Omental fat pad (tissue), 4 donors: ENCODE results near the gene BAHCC1. TPM values are rescaled to one million over a fixed set of nuclear protein-coding genes. Genes with fewer than 3 reads are reported as not detected.

ENCODE experiments used
- ATAC-seq: fragments of 150-250 bp; one replicate; pipeline ENCODE4 v1.9.1; 2016; ENCODE audit warnings: mild to moderate bottlenecking, moderate library complexity; ENCODE audit not compliant: low FRiP score
- DNase-seq: peaks from one replicate; pipeline ENCODE4 v3.0.0-alpha.2; 2019; ENCODE audit warnings: low spot score
- total RNA-seq, 4 donors: library from RNA; depleted of rRNA; stranded (reverse); fragments of >200 nt; gene quantifications; one replicate each; pipeline ENCODE4 v1.1.0, GENCODE V29; 2016
- TF ChIP-seq, protein P1 (sequence below), 3 donors: fragments of 450-650 bp; IDR thresholded peaks; one replicate each; pipeline ENCODE4 v1.5.1; 2016 to 2017; ENCODE audit warnings: antibody characterized with exemption in 3 of 3, mild to moderate bottlenecking in 3 of 3, moderate library complexity in 2 of 3

Gene BAHCC1
- total RNA-seq, 4 donors from 2014 or later, result 4.8 to 20.8 (median 7.1) TPM

DNA sequence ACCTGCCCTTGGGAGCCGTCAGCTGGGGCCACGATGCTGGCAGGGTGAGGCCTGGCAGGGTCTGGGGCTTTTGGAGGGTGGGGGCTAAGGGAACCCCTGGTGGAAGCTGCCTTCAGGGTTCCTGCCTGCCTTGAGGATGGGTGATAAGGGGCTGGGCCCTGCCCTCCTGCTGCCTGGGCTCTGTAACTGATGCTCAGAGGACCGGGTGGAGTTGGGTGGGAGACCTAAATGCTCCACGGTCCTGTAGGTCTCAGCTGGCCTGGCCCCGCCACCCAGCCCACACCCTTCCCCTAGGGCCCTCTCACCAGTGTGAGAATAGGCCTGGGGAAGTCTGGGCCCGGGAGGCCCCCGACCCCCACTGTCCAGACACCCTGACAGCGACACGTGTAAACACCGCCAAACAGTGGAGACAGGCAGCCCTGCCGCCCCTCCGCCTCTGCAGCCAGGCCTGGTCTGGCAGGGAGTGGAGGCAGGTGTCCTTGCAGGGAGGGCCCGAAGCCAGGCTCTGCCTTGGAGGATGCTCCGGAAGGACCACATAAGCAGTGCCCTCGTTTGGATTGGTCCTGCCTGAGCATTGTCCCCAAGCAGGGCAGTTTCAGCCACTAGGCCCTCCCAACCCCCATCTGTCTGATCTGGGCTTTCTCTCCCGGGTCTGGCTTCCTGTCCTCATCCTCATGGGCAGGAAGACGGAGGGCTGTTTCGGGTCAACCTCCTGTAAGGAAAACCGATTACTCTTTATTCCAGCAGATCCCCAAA lies 6.5 kb upstream of the BAHCC1 start:
- no peak for ATAC-seq
- DNase-seq, result no peak
- TF ChIP-seq, protein P1, sequence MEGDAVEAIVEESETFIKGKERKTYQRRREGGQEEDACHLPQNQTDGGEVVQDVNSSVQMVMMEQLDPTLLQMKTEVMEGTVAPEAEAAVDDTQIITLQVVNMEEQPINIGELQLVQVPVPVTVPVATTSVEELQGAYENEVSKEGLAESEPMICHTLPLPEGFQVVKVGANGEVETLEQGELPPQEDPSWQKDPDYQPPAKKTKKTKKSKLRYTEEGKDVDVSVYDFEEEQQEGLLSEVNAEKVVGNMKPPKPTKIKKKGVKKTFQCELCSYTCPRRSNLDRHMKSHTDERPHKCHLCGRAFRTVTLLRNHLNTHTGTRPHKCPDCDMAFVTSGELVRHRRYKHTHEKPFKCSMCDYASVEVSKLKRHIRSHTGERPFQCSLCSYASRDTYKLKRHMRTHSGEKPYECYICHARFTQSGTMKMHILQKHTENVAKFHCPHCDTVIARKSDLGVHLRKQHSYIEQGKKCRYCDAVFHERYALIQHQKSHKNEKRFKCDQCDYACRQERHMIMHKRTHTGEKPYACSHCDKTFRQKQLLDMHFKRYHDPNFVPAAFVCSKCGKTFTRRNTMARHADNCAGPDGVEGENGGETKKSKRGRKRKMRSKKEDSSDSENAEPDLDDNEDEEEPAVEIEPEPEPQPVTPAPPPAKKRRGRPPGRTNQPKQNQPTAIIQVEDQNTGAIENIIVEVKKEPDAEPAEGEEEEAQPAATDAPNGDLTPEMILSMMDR (IDR thresholded peaks at IDR 0.05), result no peak

GRCh38 chr17:81389585-81389984 lies 5.7 kb upstream of the BAHCC1 start:
- ATAC-seq, result no peak
- TF ChIP-seq, protein P1 (IDR thresholded peaks at IDR 0.05), result no peak
- DNase-seq, result no peak

DNA sequence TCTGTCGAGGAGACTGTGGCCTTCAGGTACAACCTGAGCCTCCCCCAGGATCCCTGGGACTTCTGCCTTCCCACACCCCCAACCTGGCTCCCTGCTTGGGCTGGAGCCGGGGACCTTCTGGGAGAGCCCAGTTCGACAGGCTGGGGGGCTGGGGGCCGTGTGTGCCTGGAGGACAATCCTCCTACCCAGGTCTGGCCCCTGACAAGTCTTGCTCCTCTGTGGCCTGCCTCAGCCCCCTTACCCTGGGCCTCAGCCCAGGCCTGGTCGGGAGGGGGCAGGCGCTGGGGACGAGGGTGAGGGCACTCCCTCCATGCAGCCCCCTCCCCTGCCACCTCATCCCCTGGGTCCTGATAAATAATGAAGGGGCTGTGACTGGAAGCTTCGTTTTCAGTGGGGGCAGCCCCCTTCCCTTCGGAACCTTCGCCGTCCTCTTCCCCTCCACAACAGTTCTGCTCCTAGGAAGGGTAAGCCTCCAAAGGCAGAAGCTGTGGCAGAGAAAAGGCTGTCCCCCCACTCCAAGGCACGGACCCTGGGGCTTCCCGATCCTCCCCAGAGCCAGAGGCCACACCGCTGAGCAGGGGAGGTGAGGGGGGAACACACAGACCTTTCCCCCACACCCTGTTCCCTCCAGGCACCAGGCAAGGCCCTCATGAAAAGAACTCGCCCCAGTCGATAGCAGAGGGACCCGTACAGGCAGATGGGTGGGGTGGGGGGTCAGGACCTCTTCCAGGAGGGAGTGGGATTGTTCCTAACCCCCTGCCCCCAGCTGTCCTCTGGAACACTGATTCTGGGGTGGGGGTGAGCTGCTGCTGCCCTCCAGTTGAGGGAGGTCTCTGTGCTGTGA lies 5.0 kb upstream of the BAHCC1 start:
- DNase-seq, result no peak
- TF ChIP-seq, protein P1 (IDR thresholded peaks at IDR 0.05), result no peak
- no peak for ATAC-seq

- ATAC-seq (no peak), DNase-seq (no peak)
- TF ChIP-seq, protein P1 (IDR thresholded peaks at IDR 0.05), result no peak
Observed at GRCh38 chr17:81390873-81391255, 4.4 kb upstream of the BAHCC1 start.

- DNase-seq (no peak), ATAC-seq (no peak)
- TF ChIP-seq, protein P1 (IDR thresholded peaks at IDR 0.05), result no peak
Observed at GRCh38 chr17:81391293-81391935, 3.8 kb upstream of the BAHCC1 start.

- DNase-seq, result no peak
- ATAC-seq, result no peak
- TF ChIP-seq, protein P1 (IDR thresholded peaks at IDR 0.05), result no peak
Observed at GRCh38 chr17:81391936-81392908, 3.0 kb upstream of the BAHCC1 start.
